Measurements from ENCODE around the gene RBPJL.
A peak's percentile ranks its signal among the peaks of the same experiment; 100 is the strongest.

The RBPJL gene

GRCh38 chr20:45306431-45306982, at the start of gene RBPJL:
TSS of gene RBPJL (plus strand) at chr20:45306840. CDS start at chr20:45306923, 83 bp downstream.
- no peak for DNase-seq

- DNase-seq = no peak
Measured at GRCh38 chr20:45257161-45257560, 49.5 kb upstream of the RBPJL start.

- DNase-seq = no peak
Measured at GRCh38 chr20:45257711-45258110, 48.9 kb upstream of the RBPJL start.

GRCh38 chr20:45258259-45258658, 48.4 kb upstream of the RBPJL start:
- no peak for DNase-seq

- DNase-seq = no peak
Measured at GRCh38 chr20:45258664-45259063, 48.0 kb upstream of the RBPJL start.

GRCh38 chr20:45263556-45264266, 42.9 kb upstream of the RBPJL start:
- no peak for DNase-seq

- no peak for DNase-seq
Measured at GRCh38 chr20:45266977-45267376, 39.7 kb upstream of the RBPJL start.

- no peak for DNase-seq
Measured at GRCh38 chr20:45268531-45268930, 38.1 kb upstream of the RBPJL start.

GRCh38 chr20:45269056-45269455, 37.6 kb upstream of the RBPJL start:
- no peak for DNase-seq

GRCh38 chr20:45269754-45270270, 36.8 kb upstream of the RBPJL start:
- DNase-seq = no peak

- DNase-seq = no peak
Measured at GRCh38 chr20:45275338-45275737, 31.3 kb upstream of the RBPJL start.

- no peak for DNase-seq
Measured at GRCh38 chr20:45279992-45280391, 26.6 kb upstream of the RBPJL start.

GRCh38 chr20:45282700-45283550, 23.7 kb upstream of the RBPJL start:
- DNase-seq = no peak

- DNase-seq = no peak
Measured at GRCh38 chr20:45283551-45284057, 23.0 kb upstream of the RBPJL start.

- DNase-seq = no peak
Measured at GRCh38 chr20:45288376-45288775, 18.3 kb upstream of the RBPJL start.

GRCh38 chr20:45288860-45289259, 17.8 kb upstream of the RBPJL start:
- no peak for DNase-seq

GRCh38 chr20:45289942-45290676, 16.5 kb upstream of the RBPJL start:
- no peak for DNase-seq

GRCh38 chr20:45290677-45291355, 15.8 kb upstream of the RBPJL start:
- peak; percentile 83 to 93 for DNase-seq

GRCh38 chr20:45291526-45291925, 15.1 kb upstream of the RBPJL start:
- no peak for DNase-seq

- DNase-seq = no peak
Measured at GRCh38 chr20:45292343-45292742, 14.3 kb upstream of the RBPJL start.

- DNase-seq = peak; percentile 70 to 93
Measured at GRCh38 chr20:45293041-45294002, 13.3 kb upstream of the RBPJL start.
